GM12878 (cell line): ENCODE measurements around the gene ABI3.

Experiments
- EP300 ChIP-seq, 2 experiments: fragments of 150-350 bp in 1 of 2; IDR thresholded peaks; 2 replicates each; pipeline ENCODE4 v1.6.1; 2011 to 2012; ENCODE audit warnings: low read depth in 2 of 2, low read length in 2 of 2, borderline replicate concordance in 1 of 2, improper control_type of control experiment in 1 of 2, inconsistent platforms in 1 of 2; ENCODE audit not compliant: control insufficient read depth in 1 of 2
- FOXM1 ChIP-seq: IDR thresholded peaks from 2 replicates; pipeline ENCODE4 v1.6.1; 2012; ENCODE audit warnings: low read depth, mild to moderate bottlenecking, inconsistent platforms, low read length, moderate library complexity
- MYC ChIP-seq: IDR thresholded peaks from 2 replicates; pipeline ENCODE4 v1.6.1; 2011; ENCODE audit warnings: mild to moderate bottlenecking, low read length, moderate library complexity, inconsistent platforms; ENCODE audit not compliant: insufficient read depth, insufficient replicate concordance, insufficient read length, severe bottlenecking
- NRF1 ChIP-seq: conservative IDR thresholded peaks from 2 replicates; pipeline ENCODE4 v1.6.1; 2011; ENCODE audit warnings: mild to moderate bottlenecking, low read depth, low read length, improper control_type of control experiment
- POLR2AphosphoS5 ChIP-seq: IDR thresholded peaks from 2 replicates; pipeline ENCODE4 v1.6.1; 2011; ENCODE audit warnings: mild to moderate bottlenecking, low read length, inconsistent platforms
- RAD51 ChIP-seq: fragments of 450-650 bp; IDR thresholded peaks from 2 replicates; pipeline ENCODE4 v1.6.1; 2016; ENCODE audit warnings: moderate library complexity, mild to moderate bottlenecking, inconsistent platforms
- RB1 ChIP-seq: fragments of 450-650 bp; formaldehyde crosslinking; IDR thresholded peaks from 2 replicates; pipeline ENCODE4 v1.6.1; 2017; ENCODE audit warnings: mild to moderate bottlenecking, borderline replicate concordance
- RBBP5 ChIP-seq: fragments of 200-600 bp; sonication (generic); conservative IDR thresholded peaks from 2 replicates; pipeline ENCODE4 v1.6.1; 2016
- TCF12 ChIP-seq: IDR thresholded peaks from 2 replicates; pipeline ENCODE4 v1.6.1; 2011; ENCODE audit warnings: low read depth, mild to moderate bottlenecking, low read length
- YY1 ChIP-seq: IDR thresholded peaks from 2 replicates; pipeline ENCODE4 v1.6.1; 2011; ENCODE audit warnings: low read depth, mild to moderate bottlenecking, low read length
- ZNF24 ChIP-seq: fragments of 450-650 bp; IDR thresholded peaks from 2 replicates; pipeline ENCODE4 v1.6.1; 2017; ENCODE audit warnings: antibody characterized with exemption, mild to moderate bottlenecking
- ZNF622 ChIP-seq: fragments of 450-650 bp; IDR thresholded peaks from 2 replicates; pipeline ENCODE4 v1.6.1; 2017; ENCODE audit warnings: mild to moderate bottlenecking, inconsistent platforms
- TF ChIP-seq, protein P1 (sequence below), 3 experiments: IDR thresholded peaks in 2 of 3; conservative IDR thresholded peaks in 1 of 3; 2 replicates each; pipeline ENCODE4 v1.5.1; 2011; ENCODE audit warnings: low read depth in 3 of 3, low read length in 3 of 3, mild to moderate bottlenecking in 3 of 3, control low read depth in 2 of 3, moderate library complexity in 2 of 3, inconsistent platforms in 1 of 3, mixed read lengths in 1 of 3; ENCODE audit not compliant: control insufficient read depth in 2 of 3, insufficient read depth in 1 of 3; ENCODE audit errors: extremely low read depth in 1 of 3
- TF ChIP-seq, protein P2 (sequence below): IDR thresholded peaks from 2 replicates; pipeline ENCODE4 v1.6.1; 2012; ENCODE audit warnings: low read depth, low read length, improper control_type of control experiment

DNA sequence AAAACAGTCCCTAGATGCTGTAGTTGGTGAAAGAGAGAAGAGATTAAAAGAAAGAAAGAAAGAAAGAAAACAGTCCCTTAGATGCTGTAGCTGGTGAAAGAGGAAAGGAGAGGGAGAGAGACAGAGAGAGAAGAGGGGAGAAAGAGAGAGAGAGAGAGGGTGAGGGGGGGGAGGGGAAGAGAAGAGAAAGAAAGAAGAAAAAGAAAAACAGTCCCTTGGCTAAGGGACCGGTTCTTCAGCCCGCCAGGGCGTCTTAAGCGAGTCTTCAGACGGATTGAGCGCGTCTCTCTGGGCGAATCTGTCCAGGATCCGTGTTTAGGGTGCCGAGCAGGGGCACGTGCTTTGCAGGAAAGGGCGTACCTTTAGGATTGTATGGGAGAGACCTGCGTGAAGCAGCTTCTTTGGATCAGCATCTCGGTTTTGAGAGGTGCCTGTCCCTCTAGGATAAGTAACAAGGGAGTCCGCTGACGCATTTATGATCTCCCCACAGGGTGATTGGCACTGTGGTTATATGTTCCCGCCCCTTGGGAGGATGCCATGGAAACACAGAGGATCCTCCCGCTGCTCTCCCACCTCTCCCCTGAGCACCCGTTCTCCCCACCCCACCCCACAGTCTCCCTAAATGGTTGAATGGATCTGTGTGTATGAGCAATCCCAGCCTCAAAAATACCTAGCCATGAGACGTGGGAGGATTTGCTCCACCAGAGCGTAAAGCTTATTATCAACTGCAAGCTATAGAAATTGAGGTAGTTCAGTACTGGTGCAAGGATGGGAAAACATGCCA is 16.8 kb upstream of the ABI3 start:
- no peak for TF ChIP-seq RB1
- peak; percentile 47; the same call in 1 of the 2 replicates for TF ChIP-seq TCF12
- TF ChIP-seq, protein P1, sequence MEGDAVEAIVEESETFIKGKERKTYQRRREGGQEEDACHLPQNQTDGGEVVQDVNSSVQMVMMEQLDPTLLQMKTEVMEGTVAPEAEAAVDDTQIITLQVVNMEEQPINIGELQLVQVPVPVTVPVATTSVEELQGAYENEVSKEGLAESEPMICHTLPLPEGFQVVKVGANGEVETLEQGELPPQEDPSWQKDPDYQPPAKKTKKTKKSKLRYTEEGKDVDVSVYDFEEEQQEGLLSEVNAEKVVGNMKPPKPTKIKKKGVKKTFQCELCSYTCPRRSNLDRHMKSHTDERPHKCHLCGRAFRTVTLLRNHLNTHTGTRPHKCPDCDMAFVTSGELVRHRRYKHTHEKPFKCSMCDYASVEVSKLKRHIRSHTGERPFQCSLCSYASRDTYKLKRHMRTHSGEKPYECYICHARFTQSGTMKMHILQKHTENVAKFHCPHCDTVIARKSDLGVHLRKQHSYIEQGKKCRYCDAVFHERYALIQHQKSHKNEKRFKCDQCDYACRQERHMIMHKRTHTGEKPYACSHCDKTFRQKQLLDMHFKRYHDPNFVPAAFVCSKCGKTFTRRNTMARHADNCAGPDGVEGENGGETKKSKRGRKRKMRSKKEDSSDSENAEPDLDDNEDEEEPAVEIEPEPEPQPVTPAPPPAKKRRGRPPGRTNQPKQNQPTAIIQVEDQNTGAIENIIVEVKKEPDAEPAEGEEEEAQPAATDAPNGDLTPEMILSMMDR (IDR thresholded peaks at IDR 0.05 in 2 of 3, conservative IDR thresholded peaks at IDR 0.05 in 1 of 3; ENCODE audit: control insufficient read depth in 2 of 3, extremely low read depth in 1 of 3, insufficient read depth in 1 of 3, low read depth in 3 of 3, low read length in 3 of 3) = no peak
- TF ChIP-seq POLR2AphosphoS5 = peak; percentile 94
- TF ChIP-seq MYC = no peak
- TF ChIP-seq, protein P2, sequence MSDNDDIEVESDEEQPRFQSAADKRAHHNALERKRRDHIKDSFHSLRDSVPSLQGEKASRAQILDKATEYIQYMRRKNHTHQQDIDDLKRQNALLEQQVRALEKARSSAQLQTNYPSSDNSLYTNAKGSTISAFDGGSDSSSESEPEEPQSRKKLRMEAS = no peak; the same call in 1 of the 2 replicates
- peak; percentile 67; the same call in 1 of the 2 replicates for TF ChIP-seq FOXM1
- TF ChIP-seq RAD51 = peak; percentile 54
- TF ChIP-seq YY1 = no peak
- no peak for TF ChIP-seq ZNF24
- no peak for TF ChIP-seq ZNF622
- TF ChIP-seq EP300 (IDR thresholded peaks at IDR 0.05; ENCODE audit: borderline replicate concordance in 1 of 2, control insufficient read depth in 1 of 2, low read depth in 2 of 2, low read length in 2 of 2) = peak in 1 of 2 experiments; percentile 75; a peak in 2 of 4 replicates
- TF ChIP-seq NRF1 = no peak
- no peak for TF ChIP-seq RBBP5
